ENCODE results near the gene CNOT6.

GRCh38 chr5:180523629-180524466 is 29.7 kb downstream of the CNOT6 start:
- TF ChIP-seq EP300 (IDR thresholded peaks at IDR 0.05) (no peak), CTCF (IDR thresholded peaks at IDR 0.05) (no peak), POLR2AphosphoS5 (IDR thresholded peaks at IDR 0.05) (no peak)

Measured in upper lobe of left lung (tissue), 4 donors.